ENCODE data around the gene COTL1. TPM values are rescaled to one million over a fixed set of nuclear protein-coding genes. Genes with fewer than 3 reads are reported as not detected.

COTL1 gene, protein sequence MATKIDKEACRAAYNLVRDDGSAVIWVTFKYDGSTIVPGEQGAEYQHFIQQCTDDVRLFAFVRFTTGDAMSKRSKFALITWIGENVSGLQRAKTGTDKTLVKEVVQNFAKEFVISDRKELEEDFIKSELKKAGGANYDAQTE
- total RNA-seq = 18.4 TPM
- long read RNA-seq, transcript COTL1-201 (4 exons, 1,843 nt) = major isoform, 16 of 25 reads
- long read RNA-seq, partial matches to known transcripts = 1 of 25 reads
- long read RNA-seq, other reads (novel, unspliced or antisense) = 8 of 25 reads

DNA sequence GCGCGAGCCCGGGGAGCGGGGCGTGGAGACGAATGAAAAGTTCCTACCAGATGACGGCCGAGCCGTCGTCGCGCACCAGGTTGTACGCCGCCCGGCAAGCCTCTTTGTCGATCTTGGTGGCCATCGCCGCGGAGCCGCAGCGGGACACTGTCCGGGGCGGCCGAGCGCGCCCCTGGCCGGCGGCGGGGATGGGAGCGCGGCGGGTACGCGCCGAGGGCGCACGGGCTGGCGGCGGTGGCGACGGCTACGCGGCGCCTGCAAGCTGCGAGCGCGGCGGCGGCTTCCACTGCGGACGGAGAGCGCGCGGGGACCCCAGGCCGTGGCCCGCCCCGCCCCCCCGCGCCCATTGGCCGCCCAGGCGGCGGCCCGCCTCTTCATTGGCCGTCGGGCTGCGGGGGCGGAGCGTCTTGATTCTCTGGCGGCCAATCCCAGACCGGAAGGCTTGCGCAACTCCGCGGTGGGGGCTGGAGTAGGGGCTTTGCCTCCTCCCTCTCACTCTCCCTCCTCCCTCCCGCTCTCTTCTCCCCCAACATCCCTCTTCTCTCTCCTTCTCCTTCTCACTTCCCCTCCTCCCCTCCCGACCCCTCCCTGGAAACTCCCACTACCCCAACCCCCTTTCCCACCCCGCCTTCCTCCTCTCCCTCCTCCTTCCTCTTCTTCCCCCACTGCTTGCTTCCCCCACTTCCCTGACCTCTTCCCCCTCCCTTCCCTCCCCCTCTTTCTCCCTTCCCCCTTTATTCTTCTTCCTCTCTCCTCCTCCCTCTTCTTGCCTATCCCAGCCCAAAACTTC lies at the start of gene COTL1:
Gene COTL1 (minus strand): TSS at position 288 of the 790 bp plus-strand sequence. CDS start 164 bp downstream, at position 124.
- ATAC-seq = peak; percentile 91
- DNase-seq (ENCODE audit: missing footprints) = peak; percentile 99
- intact Hi-C loops (cut with DNase I) = loop anchor here (2.0 to 5.0 kb wide), 2 partner anchors 86 to 113 kb away; partner anchors contain the start of gene MEAK7

DNA sequence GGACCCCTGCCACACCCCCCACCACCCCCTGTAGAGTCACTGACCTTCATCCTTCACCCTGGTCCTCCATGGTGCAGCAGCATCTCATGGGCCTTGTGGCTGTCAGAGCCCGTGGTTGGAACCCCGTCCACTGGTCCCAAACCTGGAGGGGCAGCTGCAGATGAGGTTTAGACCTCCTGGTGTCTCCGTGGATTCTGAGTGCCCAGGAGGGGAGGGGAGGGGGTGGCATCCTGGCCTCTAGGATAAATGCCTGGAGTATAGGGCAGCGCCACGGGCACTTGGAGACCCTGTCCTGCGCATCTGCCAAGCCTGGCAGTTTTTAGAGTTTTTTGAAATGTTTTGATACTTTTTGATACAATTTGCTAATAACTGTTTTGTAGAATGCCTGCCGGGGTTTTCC lies 48.0 kb upstream of the COTL1 start:
- intact Hi-C loops (cut with DNase I) = no loop called here
- DNase-seq (ENCODE audit: missing footprints) (no peak), ATAC-seq (no peak)

DNA sequence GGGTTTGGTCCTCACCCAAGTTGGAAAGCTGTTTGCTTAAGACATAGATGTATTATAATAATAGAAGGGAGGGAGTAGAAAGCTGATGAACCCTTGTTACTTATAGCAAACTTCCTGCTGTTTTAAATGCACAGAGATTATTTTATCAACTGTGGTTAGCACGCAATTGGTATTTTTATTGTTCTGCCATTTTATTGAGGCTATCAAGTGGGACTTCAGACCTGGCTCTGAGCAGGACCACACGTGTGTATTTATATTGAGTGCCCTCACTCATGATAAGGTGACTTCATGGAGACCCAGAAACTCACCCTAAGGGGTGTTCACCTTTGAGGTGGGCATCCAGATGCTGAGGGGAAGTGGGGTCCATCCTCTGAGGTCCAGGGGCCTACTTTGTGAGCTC lies 47.5 kb upstream of the COTL1 start:
- DNase-seq (ENCODE audit: missing footprints) (no peak), ATAC-seq (no peak)
- intact Hi-C loops (cut with DNase I) = no loop called here

DNA sequence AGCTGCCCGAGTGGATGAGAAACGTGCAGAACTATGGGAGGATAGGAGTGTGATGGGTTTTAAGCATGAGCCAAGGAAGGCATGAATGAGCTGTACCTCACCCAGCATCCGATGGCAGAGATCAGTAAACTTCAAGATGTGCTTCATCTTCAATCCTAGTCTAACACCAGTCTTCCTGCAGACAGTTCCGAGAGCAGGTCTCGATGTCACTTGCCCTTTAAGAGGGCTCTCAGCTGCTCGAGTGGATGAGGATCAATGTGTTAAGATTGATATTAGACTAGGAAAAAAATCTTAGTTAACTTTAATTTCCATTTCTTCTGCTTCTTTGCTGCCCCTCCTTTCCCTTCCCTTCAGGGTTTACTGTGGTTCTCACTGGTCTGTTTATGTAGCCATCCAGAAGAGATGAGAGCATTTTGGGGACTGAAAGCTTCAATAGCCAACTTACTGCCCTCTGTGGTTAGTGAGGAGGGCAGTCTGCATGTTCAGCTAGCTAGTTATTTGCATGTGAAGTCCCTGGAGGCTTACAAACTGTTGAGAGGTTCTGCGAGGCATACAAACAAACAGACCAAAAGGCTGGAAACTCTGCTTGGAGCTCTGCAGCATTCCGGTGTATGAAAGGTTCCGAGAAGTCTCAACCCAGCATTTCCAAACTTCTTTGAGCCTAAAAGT lies 45.7 kb upstream of the COTL1 start:
- DNase-seq (ENCODE audit: missing footprints) = no peak
- ATAC-seq = no peak
- intact Hi-C loops (cut with DNase I) = no loop called here

DNA sequence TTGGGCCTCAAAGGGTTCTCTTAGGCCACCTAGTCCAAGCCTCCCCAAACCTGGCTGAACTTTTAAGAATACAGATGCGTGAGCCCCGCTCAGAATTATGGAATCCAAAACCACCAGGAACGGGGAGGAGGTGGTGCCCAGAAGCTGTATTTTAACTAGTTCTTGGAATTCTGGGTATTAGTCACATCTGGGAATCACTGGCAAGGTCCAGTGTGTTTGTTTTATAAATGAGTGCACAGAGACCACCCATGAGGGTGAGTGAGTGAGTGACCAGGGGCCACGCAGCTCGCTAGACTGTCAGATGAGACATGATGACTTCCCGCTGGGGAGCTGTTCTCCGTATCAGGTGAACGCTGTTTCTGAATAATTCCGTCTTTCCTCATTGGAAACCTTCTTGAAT lies 44.6 kb upstream of the COTL1 start:
- ATAC-seq (no peak), DNase-seq (ENCODE audit: missing footprints) (no peak)
- intact Hi-C loops (cut with DNase I) = no loop called here

DNA sequence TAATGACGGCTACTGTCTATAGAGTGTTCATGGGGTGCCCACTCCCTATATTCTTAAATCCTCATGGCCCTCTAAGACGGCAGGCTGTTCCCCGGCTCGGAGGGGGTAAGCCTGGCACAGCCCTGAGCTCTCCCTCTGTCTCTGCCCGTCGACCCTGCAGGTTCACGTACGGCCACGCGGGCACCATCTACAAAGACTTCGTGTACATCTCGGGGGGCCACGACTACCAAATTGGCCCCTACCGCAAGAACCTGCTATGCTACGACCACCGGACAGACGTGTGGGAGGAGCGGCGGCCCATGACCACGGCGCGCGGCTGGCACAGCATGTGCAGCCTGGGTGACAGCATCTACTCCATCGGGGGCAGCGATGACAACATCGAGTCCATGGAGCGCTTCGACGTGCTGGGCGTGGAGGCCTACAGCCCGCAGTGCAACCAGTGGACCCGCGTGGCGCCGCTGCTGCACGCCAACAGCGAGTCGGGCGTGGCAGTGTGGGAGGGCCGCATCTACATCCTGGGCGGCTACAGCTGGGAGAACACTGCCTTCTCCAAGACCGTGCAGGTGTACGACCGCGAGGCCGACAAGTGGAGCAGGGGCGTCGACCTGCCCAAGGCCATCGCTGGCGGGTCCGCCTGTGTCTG lies 43.7 kb upstream of the COTL1 start:
- DNase-seq (ENCODE audit: missing footprints) = no peak
- no peak for ATAC-seq
- intact Hi-C loops (cut with DNase I) = no loop called here

DNA sequence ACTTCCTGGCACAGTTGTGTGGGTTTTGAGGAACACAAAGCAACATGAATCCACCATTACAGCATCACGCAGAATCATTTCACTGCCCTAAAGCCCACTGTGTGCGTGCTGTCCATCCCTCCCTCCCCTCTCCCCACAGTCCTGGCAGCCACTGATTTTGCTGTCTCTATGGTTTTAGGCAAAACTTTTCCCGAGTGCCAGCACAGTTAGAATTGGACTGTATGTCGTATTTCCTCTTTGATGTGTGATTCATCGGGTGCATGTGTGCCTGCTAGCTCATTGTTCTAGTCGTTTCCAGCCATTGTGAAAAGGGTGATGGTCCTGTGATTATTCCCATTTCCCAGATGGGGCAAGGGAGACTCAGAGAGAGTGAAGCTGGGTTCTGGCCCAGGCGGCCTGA lies 43.1 kb upstream of the COTL1 start:
- no peak for ATAC-seq
- intact Hi-C loops (cut with DNase I) = no loop called here
- DNase-seq (ENCODE audit: missing footprints) = no peak

DNA sequence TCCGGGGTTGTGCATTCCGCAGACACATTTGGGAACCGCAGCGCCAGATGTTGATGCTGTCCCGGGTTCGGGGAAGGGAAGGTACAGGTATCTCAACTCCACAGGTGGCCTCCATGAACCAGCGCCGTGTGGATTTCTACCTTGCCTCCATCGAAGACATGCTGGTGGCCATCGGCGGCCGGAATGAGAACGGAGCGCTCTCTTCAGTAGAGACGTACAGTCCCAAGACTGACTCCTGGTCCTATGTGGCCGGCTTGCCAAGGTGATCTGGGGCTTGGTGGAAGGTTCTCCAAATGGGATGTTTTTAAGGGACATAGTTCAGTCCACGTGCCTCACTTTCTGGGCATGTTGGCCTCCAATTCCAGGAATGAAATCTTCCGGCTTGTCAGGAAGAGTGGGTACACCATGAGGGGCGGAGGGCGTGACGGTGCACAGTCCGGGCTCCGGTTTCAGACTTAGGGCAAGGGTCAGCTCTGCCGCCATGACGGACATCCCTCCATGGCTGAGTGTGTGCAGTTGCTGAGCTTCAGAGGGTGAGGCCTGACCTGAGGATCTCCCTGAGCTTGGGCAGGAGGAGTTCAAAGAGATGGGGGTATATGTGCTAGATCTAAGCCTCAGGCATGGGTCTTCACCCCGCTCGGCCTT lies 41.9 kb upstream of the COTL1 start:
- no peak for ATAC-seq
- DNase-seq (ENCODE audit: missing footprints) = no peak
- intact Hi-C loops (cut with DNase I) = no loop called here

DNA sequence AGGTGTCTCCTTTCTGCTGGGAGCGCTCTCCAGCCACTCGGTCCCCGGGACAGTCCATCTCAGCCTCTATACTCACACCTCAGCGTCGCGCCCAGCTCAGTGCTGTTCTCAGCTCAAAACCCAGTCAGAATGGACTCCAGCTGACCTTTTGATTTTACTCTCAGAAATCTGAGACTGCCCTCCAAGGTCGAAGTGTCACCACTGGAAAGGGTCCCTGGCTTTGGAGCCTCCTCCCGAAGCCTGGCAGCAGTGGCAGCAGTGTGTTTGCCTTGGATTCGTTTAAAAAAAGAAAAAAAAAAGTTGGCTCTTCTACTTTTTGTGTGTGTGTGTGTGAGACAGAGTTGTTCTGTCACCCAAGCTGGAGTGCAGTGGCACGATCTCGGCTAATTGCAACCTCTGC lies 40.8 kb upstream of the COTL1 start:
- DNase-seq (ENCODE audit: missing footprints) (no peak), ATAC-seq (peak; percentile 20)
- intact Hi-C loops (cut with DNase I) = no loop called here

DNA sequence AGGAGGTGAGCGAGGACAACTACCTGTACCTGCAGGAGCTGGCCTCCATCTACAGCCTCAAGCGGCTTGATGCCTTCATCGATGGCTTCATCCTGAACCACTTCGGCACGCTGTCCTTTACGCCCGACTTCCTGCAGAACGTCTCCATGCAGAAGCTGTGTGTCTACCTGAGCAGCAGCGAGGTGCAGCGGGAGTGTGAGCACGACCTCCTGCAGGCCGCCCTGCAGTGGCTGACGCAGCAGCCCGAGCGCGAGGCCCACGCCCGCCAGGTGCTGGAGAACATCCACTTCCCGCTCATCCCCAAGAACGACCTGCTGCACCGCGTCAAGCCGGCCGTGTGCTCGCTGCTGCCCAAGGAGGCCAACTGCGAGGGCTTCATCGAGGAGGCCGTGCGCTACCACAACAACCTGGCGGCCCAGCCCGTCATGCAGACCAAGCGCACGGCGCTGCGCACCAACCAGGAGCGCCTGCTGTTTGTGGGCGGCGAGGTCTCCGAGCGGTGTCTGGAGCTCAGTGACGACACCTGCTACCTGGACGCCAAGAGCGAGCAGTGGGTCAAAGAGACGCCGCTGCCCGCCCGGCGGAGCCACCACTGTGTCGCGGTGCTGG lies 39.5 kb upstream of the COTL1 start:
- DNase-seq (ENCODE audit: missing footprints) = no peak
- intact Hi-C loops (cut with DNase I) = no loop called here
- no peak for ATAC-seq

DNA sequence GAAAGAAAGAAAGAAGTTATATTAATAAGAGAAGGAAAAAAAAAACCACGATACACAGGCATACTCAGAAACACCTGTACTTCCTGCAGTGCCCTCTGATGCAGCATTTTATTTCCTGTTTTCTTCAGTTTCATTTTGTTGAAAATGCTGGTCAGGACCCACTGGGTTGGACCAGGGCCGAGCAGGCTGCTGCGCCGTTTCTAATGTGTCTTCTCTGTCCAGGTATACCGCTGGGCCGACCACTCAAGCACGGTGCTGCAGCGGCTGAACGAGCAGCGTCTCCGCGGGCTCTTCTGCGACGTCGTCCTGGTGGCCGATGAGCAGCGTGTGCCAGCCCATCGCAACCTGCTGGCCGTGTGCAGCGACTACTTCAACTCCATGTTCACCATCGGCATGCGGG lies 38.8 kb upstream of the COTL1 start:
- DNase-seq (ENCODE audit: missing footprints) = no peak
- no peak for ATAC-seq
- intact Hi-C loops (cut with DNase I) = no loop called here

DNA sequence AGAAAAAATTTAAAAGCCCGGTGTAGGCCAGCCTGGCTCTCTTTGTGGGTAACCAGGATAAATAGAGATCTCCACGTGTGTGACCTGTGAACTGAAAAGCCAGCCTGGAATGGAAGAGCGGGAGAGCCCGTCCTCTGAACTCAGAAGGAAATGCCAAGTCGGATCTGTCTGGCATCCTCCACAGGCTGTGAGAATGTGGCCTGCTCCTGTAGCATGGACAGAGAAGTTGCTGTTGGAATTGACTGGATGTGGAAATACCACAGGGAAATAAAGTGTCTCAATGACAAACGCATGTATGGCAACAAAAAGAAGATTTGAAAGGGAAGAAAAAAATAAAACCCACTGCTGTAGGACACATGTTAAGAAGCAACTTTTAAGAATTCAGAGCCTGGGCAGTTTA lies 37.1 kb upstream of the COTL1 start:
- no peak for DNase-seq (ENCODE audit: missing footprints)
- intact Hi-C loops (cut with DNase I) = no loop called here
- no peak for ATAC-seq

DNA sequence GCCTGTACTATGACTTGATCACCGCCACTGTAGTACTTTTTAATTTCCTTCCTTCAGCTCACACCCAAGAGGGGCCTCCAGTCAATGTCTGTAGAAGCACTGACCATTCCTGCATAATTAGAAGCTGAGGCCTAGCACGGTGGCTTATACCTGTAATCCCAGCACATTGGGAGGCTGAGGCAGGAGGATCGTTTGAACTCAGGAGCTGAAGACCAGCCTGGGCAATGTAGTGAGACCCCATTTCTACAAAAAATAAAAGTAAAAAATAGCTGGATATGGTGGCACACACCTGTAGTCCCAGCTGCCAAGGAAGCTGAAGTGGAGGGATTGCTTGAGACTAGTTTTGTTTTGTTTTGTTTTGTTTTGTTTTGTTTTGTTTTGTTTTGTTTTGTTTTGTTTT lies 36.4 kb upstream of the COTL1 start:
- ATAC-seq = no peak
- intact Hi-C loops (cut with DNase I) = no loop called here
- no peak for DNase-seq (ENCODE audit: missing footprints)

DNA sequence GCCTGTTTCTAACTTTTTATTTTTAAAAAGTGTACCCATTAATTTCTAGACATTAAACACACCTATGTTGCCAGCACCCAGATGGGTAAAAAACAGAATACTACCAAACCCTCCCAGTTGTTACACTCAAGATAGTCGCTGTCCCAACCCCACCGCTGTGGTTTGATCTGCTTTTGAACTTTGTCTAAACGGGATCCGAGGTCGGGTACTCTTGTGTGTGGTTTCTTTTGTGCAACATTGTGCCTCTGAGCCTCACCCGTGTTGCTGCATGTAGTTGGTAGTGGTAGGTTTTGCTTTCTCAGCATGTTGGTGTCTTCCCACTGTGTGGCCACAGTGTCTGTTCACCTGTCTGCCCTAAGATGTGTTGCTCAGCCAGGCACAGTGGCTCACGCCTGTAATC lies 34.7 kb upstream of the COTL1 start:
- no peak for ATAC-seq
- DNase-seq (ENCODE audit: missing footprints) = no peak
- intact Hi-C loops (cut with DNase I) = no loop called here

DNA sequence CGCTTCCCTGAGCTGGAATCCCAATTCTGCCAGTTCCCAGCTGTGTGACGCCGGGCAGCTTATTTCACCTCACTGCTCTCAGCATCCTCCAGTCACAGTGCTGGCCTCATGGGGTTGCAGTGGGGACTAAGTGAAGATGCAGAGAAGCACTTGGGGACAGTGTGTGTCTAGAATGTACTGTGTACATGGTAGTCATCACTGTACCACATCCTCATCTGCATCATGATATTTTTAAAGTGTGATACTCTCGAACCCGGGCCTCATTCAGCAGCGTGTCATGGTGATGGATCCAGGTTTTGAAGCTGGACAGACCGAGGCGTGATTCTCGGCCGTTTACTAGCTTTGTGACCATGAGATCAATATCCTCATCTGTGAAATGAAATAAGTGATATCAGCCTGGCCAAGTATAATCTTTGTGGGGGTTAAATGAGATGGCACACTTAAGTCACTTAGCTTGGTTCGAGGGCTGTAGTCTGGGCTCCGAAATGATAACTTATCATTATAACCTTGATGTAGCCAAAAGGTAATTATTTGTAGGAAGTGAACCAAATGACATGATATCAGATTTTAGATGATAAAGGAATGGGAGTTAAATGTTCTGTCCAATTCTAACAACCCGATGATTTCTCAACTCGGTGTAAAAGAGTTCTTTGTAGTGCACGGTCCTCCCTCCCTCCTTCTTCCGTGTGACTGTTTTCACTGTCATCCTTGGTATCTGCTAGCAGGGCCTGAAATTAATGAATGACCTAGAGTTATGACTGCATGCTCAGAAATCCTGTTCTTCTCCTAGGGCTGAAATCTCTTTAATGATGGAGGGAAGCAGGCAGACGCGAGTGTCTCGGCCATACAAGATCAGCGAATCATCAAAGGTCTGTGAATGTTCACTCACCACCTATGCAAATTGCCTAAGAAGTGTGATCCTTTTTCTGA lies 32.4 kb upstream of the COTL1 start:
- no peak for DNase-seq (ENCODE audit: missing footprints)
- no peak for ATAC-seq
- intact Hi-C loops (cut with DNase I) = no loop called here

DNA sequence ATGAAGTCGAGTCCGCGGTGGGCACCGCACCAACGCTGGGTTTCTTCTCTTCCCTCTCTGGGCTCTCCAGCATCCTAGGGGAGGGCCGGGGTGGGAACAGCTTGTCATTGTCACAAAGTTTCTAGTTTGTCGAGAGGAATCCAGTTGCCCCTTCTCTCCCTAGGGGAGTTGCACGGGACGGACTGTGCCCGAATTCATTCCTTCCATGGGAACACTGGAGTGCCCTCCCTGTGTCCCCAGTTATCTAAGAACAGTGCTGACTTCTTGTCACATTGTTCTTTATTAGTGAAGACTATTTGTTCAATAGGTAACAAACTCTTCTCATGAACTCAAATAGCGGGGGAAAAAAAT lies 31.6 kb upstream of the COTL1 start:
- intact Hi-C loops (cut with DNase I) = no loop called here
- no peak for DNase-seq (ENCODE audit: missing footprints)

DNA sequence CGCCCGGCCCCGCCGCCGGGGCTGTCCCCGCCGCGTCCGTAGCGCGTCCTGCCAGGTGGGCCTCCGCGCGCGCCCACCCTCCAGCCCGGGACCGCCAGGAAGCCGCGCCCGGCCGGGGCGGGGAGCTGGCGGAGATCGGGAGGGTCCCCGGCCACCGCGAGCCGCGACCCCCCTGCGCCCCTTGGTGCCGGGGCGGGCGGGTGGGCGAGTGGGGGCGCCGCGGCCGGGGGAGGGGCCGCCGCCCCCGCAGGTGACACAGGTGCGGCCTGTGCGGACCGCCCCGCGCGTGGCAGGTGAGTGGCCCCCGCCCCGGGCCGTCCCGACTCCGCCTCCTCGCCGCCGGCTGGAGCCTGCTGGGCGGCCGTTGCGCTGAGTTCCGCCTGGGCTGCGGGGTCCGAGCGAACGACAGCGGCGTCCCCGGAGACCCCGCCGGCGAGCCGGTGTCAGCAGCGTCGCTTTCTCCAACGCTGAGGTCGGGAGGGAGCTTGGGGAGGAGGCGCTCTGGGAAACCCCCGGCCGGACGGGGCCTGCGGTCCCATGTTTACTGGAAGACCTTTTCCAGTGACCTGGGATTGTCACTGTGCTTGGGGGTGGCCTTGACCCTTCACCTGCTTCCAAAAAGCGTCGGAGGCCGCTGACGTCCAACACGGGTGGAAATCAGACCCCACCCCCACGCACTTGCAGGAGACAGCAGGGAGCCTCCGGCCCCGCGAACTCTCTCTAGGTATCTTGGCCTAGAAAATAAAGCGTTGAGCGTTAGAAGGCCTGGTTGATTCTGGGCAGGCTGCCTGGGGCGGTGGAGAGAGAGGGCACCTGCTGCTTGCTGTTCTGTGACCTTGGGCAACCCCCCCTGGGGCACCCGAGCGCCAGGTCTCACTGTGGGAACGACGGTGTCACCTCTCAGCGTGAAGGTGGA lies 31.0 kb upstream of the COTL1 start:
- DNase-seq (ENCODE audit: missing footprints) (no peak), ATAC-seq (peak; percentile 58)
- intact Hi-C loops (cut with DNase I) = no loop called here

More for the DNA sequence above, 31.6 kb upstream of the COTL1 start:
- peak; percentile 36 for ATAC-seq

All from Right ventricle myocardium inferior (tissue), 1 donor.